ENCODE measurements around the gene PCGF1. TPM values are rescaled to one million over a fixed set of nuclear protein-coding genes. Genes with fewer than 3 reads are reported as not detected.

Gene PCGF1
- total and polyA plus RNA-seq, 2 of the 8 experiments (the other 6 are each of a cell fraction or from before 2014, with no cell fraction given), result 10.0 to 23.7 TPM

DNA sequence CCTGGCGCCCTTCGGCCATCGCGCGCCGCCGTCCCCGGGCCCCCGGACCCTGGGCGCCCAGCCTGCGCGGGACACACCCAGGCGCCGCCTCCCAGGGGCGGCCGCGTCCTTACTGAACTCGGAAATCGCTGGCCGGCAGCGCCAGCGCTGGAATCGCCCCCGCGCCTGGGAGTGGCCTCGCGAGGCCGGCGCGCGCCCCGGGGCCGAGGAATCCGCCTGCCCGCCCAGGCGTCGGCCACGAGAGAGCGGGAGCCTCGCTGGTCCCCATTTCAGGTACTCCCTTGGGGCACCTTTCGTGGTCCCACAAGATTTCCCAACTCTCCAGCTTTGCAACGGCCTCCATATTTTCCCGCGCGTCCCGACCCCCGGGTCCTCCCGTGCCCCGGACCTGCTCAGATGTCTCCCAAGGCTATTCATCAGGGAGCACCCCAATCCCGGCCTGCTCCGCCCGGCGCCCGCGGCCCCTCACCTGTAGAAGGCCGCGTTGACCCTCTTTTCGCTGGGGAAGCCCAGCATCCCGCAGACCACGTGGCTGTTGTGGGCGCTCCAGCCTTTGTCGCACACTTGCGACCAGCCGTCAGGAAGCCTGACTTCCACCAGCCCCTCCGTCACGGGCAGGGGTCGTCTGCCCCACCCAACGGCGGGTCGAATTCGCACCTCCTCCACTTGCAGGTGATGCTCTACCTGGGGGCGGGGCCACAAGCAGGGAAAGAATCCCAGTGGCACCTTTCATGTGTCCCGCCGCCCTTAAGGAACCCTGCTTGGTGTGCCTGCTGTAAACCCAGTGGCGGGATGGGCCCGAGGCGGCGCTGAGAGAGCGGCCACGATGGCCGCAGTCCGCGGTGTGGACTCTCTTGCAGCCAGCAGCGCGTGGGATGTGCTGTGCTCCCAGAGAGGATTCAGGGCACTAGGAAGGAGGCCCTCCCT, 41.7 kb upstream of the PCGF1 start:
- Histone ChIP-seq H3K79me1 (ENCODE audit: low read depth, low read length) (no peaks in the 10 kb centered on the region; the same call in 1 of the 2 replicates), H4K20me1 (replicated peaks in 1 of 2; ENCODE audit: control insufficient read depth in 1 of 2, insufficient read depth in 2 of 2, low read length in 2 of 2) (peaks cover under 1 to 5% of the 10 kb centered on the region in 2 experiments), H4K8ac (ENCODE audit: extremely low read depth, insufficient read depth, low read length) (peak overlapping the region; percentile 96), H2BK15ac (ENCODE audit: low read length) (peak overlapping the region; percentile 12; the same call in 1 of the 2 replicates), H2BK20ac (ENCODE audit: low read length) (no peak overlapping the region), H2AK5ac (ENCODE audit: low read depth, low read length) (peak overlapping the region; percentile 84; the same call in 1 of the 2 replicates), H3K27ac (ENCODE audit: low read depth, low read length) (peak overlapping the region; percentile 11; the same call in 1 of the 2 replicates), H3K9ac (replicated peaks in 1 of 4; ENCODE audit: extremely low read depth in 1 of 4, low read depth in 3 of 4, low read length in 3 of 4) (peak overlapping the region; percentile 45 to 89 (median 74); a peak in 6 of 7 replicates), H3K4me2 (ENCODE audit: insufficient read depth in 1 of 2, low read depth in 2 of 2, low read length in 2 of 2) (peak overlapping the region; percentile 77 to 84), H2AFZ (ENCODE audit: low read length) (peak overlapping the region; percentile 37; the same call in 1 of the 2 replicates), H2BK120ac (replicated peaks; ENCODE audit: low read depth, low read length) (no peak overlapping the region), H4K91ac (replicated peaks; ENCODE audit: insufficient read length, low read length) (no peak overlapping the region), H3K4ac (replicated peaks; ENCODE audit: insufficient read length, low read depth, low read length) (no peak overlapping the region), H2BK5ac (ENCODE audit: low read depth, low read length) (no peak overlapping the region), H3K9me3 (ENCODE audit: insufficient read depth in 2 of 2, low read depth in 1 of 2, low read length in 1 of 2) (no peaks in the 10 kb centered on the region), H3K4me1 (replicated peaks in 1 of 4; ENCODE audit: control insufficient read depth in 3 of 4, insufficient read depth in 4 of 4, low read length in 3 of 4) (peaks cover 5 to 18% (median 7%) of the 10 kb centered on the region in 4 experiments), H3K27me3 (replicated peaks in 1 of 4; ENCODE audit: control insufficient read depth in 3 of 4, extremely low read depth in 1 of 4, insufficient read depth in 3 of 4, low read length in 3 of 4) (peaks cover 4 to 59% (median 28%) of the 10 kb centered on the region in 4 experiments), H3K14ac (ENCODE audit: insufficient read length) (no peak overlapping the region), H4K5ac (ENCODE audit: insufficient read length, low read depth, low read length) (no peak overlapping the region), H3K79me2 (ENCODE audit: control insufficient read depth in 1 of 2, insufficient read depth in 2 of 2, low read length in 2 of 2) (no peaks in the 10 kb centered on the region), H2BK12ac (ENCODE audit: low read depth, low read length) (no peak overlapping the region), H3K36me3 (ENCODE audit: control insufficient read depth in 2 of 4, insufficient read depth in 4 of 4, low read length in 3 of 4) (0 out of 8 replicates have a peak, but pooled peaks cover 0 to 3% (median 0%) of the 10 kb centered on the region in 4 experiments), H3K56ac (replicated peaks; ENCODE audit: insufficient read length, low read depth, low read length) (peak overlapping the region; percentile 23), H3K23ac (ENCODE audit: insufficient read length) (no peak overlapping the region), H3K18ac (ENCODE audit: extremely low read depth, low read length) (peak overlapping the region; percentile 79), H3K4me3 (ENCODE audit: extremely low read depth in 1 of 4, insufficient read depth in 2 of 4, low read depth in 3 of 4, low read length in 4 of 4) (peak overlapping the region; percentile 62 to 90 (median 71)), H3K23me2 (ENCODE audit: low read depth, low read length) (peaks cover 18% of the 10 kb centered on the region)
- DNase-seq (ENCODE audit: low read depth in 1 of 2, low spot score in 2 of 2) (peak in 1 of 2 experiments; percentile 87), FAIRE-seq (no peak)
- ChIA-PET CTCF (ENCODE audit: partially characterized antibody) (interaction anchor here (0.7 to 2.8 kb wide), 7 partner anchors 7 to 45 kb away, joined by 3 to 12 read pairs (median 3); no protein-coding TSS in a partner anchor), POLR2A (ENCODE audit: partially characterized antibody) (interaction anchor here (1.0 to 2.9 kb wide), 10 partner anchors 9 to 77 kb away, joined by 3 to 17 read pairs (median 4); partner anchors contain the start of genes AUP1, CCDC142, HTRA2 and LBX2)
- WGBS, 2 experiments (ENCODE audit: extremely low coverage in 1 of 2, insufficient coverage in 1 of 2, insufficient read length in 1 of 2, insufficient replicate concordance in 2 of 2, low coverage in 1 of 2, low lambda C conversion rate in 2 of 2, missing lambda C conversion rate in 1 of 2), result 1% methylated on average over 67 of the region's 85 CpGs; no CpG with 5 or more reads in 1 of the 2 experiments
- TF ChIP-seq KDM5A (IDR thresholded peaks at IDR 0.05; ENCODE audit: low read length) (no peak), GTF2F1 (IDR thresholded peaks at IDR 0.05; ENCODE audit: borderline replicate concordance, low read depth, low read length) (no peak), EGR1 (IDR thresholded peaks at IDR 0.05; ENCODE audit: borderline replicate concordance, low read depth, low read length) (peak; percentile 62), RNF2 (IDR thresholded peaks at IDR 0.05; ENCODE audit: borderline replicate concordance, low read depth, low read length, missing control alignments, poor library complexity, severe bottlenecking) (no peak), RAD21 (IDR thresholded peaks at IDR 0.05 in 1 of 2, conservative IDR thresholded peaks at IDR 0.05 in 1 of 2; ENCODE audit: low read depth in 2 of 2, low read length in 2 of 2) (no peak; a peak in 1 of 4 replicates), PHF8 (conservative IDR thresholded peaks at IDR 0.05; ENCODE audit: low read depth, low read length) (peak; percentile 71; the same call in 1 of the 2 replicates)
- TF ChIP-seq, protein P1, sequence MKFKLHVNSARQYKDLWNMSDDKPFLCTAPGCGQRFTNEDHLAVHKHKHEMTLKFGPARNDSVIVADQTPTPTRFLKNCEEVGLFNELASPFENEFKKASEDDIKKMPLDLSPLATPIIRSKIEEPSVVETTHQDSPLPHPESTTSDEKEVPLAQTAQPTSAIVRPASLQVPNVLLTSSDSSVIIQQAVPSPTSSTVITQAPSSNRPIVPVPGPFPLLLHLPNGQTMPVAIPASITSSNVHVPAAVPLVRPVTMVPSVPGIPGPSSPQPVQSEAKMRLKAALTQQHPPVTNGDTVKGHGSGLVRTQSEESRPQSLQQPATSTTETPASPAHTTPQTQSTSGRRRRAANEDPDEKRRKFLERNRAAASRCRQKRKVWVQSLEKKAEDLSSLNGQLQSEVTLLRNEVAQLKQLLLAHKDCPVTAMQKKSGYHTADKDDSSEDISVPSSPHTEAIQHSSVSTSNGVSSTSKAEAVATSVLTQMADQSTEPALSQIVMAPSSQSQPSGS (IDR thresholded peaks at IDR 0.05; ENCODE audit: low read length), result no peak
